HG03108 (cell line): ENCODE results near the gene TTC39B.
"Not testable (repeated sequence)": the region's sequence is repeated elsewhere in the genome, so short reads cannot be mapped to it uniquely, and the experiment has no call there.

Experiments used
- ATAC-seq: cut with Tn5 transposase; IDR thresholded peaks from one replicate; pipeline ENCODE4 v1.9.1; 2021; ENCODE audit warnings: moderate library complexity; ENCODE audit not compliant: unreplicated experiment

The TTC39B gene

GRCh38 chr9:15271403-15271802, 35.6 kb downstream of the TTC39B start:
- no peak for ATAC-seq

- no peak for ATAC-seq
Measured at GRCh38 chr9:15268782-15269181, 38.2 kb downstream of the TTC39B start.

- no peak for ATAC-seq
Measured at GRCh38 chr9:15268317-15268716, 38.7 kb downstream of the TTC39B start.

- ATAC-seq = no peak
Measured at GRCh38 chr9:15264918-15265317, 42.1 kb downstream of the TTC39B start.

GRCh38 chr9:15262581-15262980, 44.4 kb downstream of the TTC39B start:
- no peak for ATAC-seq

GRCh38 chr9:15256426-15256825, 50.6 kb downstream of the TTC39B start:
- ATAC-seq = no peak

GRCh38 chr9:15253786-15254185, 53.2 kb downstream of the TTC39B start:
- ATAC-seq = no peak

- no peak for ATAC-seq
Measured at GRCh38 chr9:15253197-15253596, 53.8 kb downstream of the TTC39B start.

- ATAC-seq = no peak
Measured at GRCh38 chr9:15249981-15250380, 57.0 kb downstream of the TTC39B start.

GRCh38 chr9:15249042-15249818, 57.8 kb downstream of the TTC39B start:
- no peak for ATAC-seq

- ATAC-seq = no peak
Measured at GRCh38 chr9:15248621-15249020, 58.4 kb downstream of the TTC39B start.

GRCh38 chr9:15248081-15248480, 58.9 kb downstream of the TTC39B start:
- ATAC-seq = no peak

GRCh38 chr9:15246708-15247107, 60.3 kb downstream of the TTC39B start:
- no peak for ATAC-seq

GRCh38 chr9:15246243-15246642, 60.8 kb downstream of the TTC39B start:
- ATAC-seq = no peak

- no peak for ATAC-seq
Measured at GRCh38 chr9:15244001-15244441, 63.0 kb downstream of the TTC39B start.

GRCh38 chr9:15243081-15243480, 63.9 kb downstream of the TTC39B start:
- ATAC-seq = no peak

- ATAC-seq = no peak
Measured at GRCh38 chr9:15240927-15241326, 66.1 kb downstream of the TTC39B start.

GRCh38 chr9:15239816-15240215, 67.2 kb downstream of the TTC39B start:
- ATAC-seq = no peak

GRCh38 chr9:15238646-15239045, 68.4 kb downstream of the TTC39B start:
- ATAC-seq = no peak

- no peak for ATAC-seq
Measured at GRCh38 chr9:15235658-15236057, 71.4 kb downstream of the TTC39B start.

GRCh38 chr9:15233941-15234490, 73.0 kb downstream of the TTC39B start:
- not testable (repeated sequence) for ATAC-seq

- ATAC-seq = not testable (repeated sequence)
Measured at GRCh38 chr9:15232706-15233280, 74.2 kb downstream of the TTC39B start.
